Right forelimb (tissue), 1 donor: Measurements from ENCODE around the gene CDON.
A peak's percentile ranks its signal among the peaks of the same experiment; 100 is the strongest.

Experiments
- DNase-seq: peaks from one replicate; pipeline ENCODE4 v3.0.0-alpha.2; 2018

The CDON gene

DNA sequence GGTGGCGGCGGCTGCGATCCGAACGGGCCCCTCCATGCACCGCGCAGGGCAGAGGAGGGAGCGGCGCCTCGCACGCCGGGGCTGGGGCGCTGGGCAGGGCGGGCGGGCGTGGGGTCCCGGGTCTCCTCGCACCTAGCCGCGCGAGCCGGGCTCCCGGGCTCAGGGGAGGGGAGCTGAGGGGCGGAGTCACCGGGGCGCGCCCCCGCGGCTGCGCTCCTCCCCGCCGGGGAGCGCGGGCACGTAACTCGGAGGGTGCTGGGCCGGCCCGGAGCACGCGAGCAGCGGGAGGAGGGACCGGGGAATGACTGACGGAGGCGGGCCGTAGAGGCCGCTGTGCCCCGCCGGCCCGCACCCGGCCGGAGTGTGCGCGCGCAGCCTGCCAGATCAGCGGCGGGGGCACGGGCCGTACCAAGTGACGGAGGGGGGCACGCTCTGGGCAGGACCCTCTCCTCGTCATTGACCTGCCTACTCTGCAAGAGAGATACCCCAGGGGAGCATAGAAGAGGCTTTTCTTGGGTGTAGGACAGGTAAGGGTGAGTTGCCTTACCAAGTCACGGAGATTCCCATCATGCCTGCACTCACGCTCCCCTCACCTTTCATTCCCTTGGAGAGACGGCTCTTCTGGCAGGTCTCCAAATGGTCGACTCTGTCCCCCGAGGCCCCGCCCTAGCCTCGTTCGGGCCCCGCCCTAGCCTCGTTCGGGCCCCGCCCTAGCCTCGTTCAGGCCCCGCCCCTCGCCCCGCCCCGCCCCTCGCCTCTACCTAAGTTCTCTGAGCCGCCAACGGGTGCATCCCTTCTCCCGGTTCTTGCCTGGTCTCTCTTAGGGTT, at the start of gene CDON:
Gene CDON (minus strand): TSS at position 188 of the 828 bp plus-strand sequence. CDS start 39,390 bp downstream, outside the sequence.
- peak; percentile 96 for DNase-seq

DNA sequence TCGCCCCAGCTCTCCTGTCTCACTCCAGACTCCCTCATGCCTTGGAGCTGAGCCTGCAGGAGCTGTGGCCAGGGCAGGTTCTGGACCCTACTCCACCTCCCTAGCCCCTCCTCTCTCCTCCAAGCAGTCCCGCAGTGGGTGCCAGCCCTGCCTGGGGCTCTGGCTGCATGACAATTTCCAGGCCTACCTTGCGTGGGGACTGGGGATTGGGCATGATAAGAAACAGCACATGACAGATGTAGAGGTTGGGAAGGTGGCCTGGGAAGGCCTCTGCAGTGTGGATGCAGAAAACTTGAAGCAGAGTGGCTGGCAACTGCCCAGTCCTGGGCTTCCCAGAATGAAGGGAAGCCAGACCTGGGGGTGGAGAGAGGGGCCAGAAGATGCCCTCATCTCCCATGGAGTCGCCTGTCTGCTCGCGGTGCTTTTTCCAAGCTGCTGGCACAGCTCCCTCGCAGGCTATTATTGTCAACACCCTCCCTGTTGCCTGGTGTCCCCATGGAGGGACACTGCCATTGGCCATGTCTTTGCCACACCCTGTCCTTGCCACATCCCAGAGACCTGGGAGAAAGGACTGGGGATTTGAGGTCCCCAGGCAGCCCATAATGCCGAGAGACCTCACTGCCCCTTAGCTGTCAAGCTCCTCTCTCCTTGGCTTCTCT, 48.9 kb upstream of the CDON start:
- no peak for DNase-seq

DNA sequence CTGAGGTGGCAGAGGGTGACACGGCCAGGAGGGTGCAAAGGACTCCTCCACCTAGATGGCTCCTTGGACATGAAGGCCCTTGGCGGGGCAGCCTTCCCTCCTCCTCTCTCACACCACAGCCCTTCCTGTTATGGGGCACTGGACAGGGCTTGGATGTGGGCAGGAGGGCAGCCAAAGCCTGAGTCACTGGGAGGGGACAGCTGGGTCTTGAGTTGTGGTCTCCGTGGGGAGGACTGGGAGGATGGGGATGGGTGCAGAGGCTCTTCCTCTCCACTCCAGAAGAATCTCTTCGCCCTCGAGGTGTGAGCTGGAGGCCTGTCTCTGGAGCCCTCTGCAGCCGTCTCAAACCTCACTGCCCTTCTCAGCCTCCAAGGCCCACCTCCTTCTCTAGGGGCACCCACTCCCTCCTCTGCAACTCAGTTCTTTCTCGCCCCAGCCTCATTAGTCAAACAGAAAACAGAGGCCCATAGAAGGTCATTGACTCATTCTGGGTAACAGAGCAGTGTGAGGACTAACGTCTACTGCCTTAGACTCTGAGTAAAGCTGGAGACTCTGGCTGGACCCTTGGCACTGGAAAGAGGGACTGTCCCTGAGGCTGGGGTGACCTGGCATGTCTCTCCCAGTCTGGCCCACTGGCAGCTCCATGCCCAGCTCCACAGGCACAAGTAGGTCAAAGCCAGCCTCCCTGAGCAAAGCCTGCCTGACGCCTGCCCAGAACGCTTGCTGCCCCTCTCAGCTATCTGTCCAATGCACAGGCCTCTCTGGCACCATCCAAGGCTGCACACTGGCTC, 47.5 kb upstream of the CDON start:
- no peak for DNase-seq

DNA sequence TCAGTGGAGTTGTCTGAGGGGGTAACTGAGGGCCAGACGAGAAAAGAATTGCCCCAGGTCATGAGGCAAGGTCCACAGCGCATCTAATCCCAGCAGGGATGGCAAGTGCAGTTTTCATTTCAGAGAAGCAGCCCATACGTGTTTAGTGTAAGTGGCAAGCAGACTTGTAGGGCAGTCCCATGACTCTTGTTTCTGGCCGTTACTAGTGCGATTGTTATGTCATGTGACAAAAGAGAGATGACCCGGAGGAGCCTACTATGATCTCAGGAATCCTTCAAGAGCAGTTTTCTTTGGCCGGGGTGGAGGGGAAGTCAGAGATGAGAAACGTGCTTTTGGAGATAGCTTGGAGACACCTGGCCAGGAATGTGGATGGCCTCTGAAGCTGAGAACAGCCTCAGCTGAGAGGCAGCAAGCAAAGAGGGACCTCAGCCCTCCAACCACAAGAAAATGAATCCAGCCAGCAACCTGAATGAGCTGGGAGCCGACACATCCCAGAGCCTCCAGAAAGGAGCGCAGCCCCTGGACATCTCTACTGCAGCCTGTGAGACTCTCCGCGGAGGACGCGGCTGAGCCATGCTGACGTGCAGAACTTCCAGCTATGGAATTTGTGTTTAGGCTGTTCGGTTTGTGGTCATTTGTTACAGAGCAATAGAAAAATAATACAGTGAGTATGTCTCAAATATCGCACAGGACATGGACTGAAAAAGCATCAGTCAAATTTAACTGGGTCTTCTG, 44.1 kb upstream of the CDON start:
- DNase-seq = no peak

DNA sequence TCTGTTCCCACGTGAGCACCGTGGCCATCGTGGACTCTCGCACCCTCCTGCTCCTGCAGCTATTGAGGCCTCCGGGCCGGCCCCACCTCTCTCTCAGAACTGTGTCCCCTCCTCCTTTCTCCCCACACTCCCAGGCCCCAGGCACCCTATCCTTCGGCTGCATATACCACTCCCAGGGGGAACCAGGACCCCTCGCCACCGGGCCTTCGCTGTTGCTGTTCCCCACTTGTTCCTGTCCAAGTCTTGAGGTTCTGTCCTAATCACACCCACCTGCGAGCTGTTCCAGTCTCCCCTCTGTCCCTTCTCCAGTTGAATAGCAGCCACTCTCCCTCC, 43.0 kb upstream of the CDON start:
- DNase-seq = no peak

DNA sequence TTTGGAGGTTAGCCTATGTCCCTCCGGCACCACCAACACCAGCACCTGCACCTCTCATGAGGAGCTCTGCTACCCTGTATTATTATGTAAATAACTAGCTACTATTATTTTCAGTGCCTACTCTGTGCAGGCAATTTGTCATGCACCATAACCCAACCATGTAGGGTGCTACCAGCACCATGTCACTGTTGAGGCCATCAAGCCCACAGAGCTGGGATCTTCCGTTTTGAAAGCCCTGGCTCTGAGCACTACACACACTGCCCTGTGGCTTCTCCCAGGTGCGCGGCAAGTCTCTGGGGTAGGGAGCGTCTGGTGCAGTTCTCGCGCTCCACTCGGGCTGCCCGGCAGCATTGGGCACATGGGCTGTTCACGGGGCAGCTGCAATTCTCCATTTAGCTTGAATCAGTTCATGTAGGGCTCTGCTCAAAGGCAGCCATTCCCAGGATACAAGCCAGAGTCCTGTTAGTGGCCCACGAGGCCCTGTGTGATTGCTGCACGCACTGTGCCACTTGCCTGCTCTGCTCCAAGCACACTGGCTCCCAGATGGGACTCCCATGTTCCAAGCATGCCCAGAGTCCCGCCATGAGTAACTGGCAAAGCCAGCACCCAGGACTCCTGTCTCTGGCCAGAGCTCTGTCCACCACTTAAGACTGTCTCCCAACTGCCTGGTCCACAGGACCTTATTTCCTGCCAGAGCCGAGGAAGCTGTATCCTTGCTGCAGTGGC, 42.5 kb upstream of the CDON start:
- no peak for DNase-seq

DNA sequence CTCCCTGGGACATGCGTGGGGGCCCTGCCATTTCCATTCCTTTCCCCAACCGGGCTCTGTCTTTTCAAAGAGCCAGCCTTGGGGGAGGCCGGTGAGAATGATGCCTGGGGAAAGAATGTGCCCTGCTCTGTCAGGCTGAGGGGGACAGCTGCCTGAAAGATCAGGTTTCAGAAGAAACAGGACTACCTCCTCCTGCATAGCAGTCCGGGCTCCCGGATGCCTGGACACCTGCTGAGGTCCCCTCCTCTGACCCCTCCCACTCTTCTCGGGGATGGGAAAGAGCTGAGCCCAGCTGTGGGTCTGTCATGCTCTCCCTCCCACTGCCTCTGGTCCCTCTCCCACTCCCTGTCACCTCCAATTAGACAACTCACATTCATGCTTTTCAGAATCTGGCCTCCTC, 41.8 kb upstream of the CDON start:
- DNase-seq = no peak

DNA sequence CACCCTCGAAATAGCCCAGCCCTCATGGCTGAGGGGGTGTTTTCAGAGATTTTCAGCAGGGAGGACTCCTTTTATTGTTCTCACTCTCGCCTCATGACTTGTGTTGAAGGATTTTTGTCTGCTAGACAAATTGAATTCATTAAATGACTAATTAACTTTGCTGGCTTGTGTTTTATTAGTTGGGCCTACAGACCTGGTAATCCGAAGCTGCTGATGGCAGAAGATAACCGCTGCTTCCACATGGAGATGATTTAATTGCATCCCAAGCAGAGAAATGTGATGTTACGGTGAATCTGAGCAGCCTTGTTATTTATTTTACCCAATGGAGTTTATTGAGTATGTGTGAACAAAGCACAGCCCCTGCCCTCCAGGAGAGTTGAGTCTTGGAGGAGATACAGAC, 40.5 kb upstream of the CDON start:
- DNase-seq = no peak

GRCh38 chr11:126102436-126102981, 39.8 kb upstream of the CDON start:
- DNase-seq = no peak

DNA sequence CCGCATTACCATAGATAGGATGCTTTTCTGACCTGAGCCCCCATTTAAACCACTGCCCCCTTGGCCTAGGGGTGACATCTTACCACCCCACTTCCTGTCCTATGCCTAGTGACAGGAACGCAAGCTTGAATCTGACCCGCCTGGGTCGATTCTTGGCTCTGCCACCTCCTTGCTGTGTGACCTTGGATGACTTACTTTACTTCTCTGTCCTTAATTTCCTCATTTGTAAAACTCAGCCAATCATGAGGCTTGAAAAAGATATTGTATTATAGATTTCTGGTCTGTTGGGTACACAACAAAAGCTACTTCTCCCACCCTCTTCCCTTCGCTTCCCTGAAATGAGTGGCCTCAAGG, 39.2 kb upstream of the CDON start:
- no peak for DNase-seq

DNA sequence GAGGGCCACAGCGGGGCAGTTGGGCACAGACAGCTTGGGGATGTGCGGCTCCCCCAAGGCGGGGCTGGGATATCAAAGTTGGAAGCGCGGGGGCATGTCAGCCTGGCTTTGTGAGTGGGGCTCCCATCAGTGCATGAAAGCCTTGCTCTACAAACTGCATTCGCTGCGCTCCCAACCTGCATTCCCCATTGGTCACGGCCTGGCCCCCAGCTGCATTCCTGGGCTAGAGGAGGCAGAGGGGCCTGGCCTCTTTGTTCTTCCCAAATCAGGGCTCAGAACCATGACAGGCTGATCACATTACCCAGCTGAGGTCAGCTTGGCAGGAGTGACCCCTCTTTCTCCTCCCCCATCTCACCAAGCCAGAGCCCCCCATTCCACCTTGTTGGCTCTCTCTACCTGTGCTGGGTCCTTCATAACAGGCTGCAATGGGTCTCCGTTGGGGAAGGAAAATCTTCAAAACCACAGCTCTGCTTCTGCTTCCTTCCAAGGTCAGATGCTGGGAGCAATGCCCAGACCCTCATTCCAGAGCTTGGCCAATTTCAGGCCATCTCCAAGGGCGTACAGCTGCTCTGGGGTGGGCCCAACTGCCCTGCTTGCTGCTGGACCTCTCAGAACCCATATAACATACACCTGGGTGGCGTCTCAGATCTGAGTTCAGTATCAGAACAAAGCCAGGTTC, 38.7 kb upstream of the CDON start:
- DNase-seq = no peak

DNA sequence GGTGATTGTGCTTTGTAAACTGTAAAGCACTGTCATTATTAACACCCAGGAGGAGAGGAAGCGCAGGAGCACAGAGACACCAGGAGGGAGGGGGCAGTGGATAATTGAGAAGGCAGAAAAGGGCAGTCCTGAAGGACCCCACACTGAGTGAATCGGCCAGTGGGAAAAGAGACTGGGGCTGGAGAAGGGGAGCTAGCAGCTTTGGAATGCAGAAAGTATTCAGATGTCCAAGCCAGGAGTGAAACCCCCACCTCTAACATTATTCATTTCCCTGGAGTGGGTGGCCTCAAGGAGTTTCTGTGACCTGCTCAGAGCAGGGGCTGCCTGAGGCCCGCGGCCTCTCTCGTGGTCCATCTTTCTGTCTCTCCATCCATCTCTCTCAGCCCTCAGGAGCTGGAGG, 38.0 kb upstream of the CDON start:
- no peak for DNase-seq

DNA sequence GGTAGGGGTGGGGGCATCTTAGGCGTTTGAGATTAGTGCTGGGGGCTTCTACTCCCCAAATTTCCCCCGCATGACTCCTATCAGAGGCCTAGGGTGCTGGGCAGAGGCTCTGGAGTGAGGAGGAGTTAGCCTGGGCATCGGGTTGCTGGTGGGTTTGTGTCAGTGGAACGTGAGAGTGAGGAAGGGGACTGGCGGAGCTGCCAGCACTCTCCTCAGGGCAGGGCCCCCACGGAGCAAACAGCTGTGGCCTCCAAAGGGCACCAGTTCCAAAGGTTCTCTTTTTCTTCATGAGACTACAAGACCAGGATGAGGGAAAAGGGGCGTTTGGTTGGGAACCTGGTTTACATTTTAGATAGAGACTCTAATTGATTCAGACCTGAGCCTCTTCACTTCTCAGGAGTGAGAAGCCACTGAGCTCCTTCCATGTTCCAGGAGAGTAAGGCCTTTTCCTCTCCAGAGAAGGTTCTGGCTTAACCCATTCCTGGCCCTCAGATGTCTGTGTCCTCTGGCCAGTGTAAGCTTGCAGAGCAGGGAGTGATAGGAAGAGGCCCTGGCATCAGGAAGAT, 35.6 kb upstream of the CDON start:
- no peak for DNase-seq

DNA sequence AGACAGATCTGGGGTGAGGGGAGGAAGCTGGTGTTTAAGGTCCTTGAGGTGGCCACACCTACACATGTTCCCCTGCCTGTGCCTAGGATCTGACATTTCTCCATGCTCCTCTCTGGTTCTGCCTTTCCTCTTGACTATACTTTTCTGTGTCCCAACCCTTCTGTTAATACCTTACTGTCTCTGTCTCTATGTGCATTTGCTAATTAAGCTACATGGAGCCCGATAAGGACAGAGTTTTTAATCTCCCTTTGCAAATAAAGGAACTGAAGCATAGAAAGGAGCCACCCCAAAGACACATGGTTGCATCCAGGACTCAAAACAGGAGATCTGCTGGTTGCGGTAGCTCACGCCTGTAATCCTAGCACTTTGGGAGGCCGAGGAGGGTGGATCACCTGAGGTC, 33.1 kb upstream of the CDON start:
- no peak for DNase-seq

GRCh38 chr11:126090452-126090851, 27.8 kb upstream of the CDON start:
- no peak for DNase-seq

DNA sequence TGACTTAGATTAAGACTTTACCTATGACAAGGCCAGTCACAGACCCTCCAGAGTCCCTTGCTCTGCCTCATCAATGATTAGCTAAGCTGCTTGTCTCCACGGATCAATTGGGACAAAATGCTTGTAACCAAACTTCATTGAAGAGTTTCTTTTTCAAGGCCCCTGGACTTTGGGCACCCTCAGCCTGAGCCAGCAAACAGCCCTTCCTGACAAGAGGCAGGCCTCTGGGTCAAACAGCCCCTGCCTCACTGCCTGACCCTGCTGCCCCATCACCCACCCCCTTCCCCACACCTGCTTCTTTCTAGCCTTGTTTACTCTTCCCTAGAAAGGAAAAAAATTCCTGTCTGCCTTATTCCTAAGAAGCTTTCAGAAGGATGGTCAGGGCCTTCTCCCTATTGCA, 26.3 kb upstream of the CDON start:
- DNase-seq = no peak

DNA sequence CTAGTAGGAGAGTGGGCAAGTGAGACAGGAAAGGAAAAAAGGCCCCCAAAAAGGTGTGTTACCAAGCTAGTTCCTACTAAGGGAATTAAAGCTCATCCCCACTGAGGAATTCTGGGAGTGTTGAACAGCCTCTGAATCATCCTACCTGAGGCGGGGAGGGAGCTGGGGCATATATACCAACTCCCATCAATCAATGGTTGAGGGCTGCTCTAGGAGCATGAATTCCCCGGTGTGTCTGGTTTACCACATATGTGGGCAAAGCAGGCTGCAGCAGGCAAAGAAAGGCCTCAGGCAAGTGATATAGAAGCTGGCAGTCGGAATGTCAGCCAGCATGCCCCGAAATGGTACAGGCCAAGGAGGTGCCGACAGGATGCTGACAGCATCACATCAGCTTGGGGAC, 23.6 kb upstream of the CDON start:
- no peak for DNase-seq

DNA sequence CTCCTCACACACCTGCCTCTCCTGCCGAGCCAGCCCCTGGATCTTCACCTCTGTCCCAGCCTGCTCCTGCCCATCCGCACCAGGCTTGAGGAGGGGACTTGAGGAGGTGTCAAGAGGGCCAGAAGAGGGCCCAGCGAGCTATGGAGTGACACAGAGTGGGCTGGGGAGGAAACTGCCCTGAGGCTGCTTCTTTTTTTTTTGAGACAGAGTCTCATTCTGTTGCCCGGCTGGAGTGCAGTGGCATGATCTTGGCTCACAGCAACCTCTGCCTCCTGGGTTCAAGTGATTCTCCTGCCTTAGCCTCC, 21.9 kb upstream of the CDON start:
- no peak for DNase-seq

- no peak for DNase-seq
Observed at GRCh38 chr11:126083829-126084607, 21.4 kb upstream of the CDON start.

DNA sequence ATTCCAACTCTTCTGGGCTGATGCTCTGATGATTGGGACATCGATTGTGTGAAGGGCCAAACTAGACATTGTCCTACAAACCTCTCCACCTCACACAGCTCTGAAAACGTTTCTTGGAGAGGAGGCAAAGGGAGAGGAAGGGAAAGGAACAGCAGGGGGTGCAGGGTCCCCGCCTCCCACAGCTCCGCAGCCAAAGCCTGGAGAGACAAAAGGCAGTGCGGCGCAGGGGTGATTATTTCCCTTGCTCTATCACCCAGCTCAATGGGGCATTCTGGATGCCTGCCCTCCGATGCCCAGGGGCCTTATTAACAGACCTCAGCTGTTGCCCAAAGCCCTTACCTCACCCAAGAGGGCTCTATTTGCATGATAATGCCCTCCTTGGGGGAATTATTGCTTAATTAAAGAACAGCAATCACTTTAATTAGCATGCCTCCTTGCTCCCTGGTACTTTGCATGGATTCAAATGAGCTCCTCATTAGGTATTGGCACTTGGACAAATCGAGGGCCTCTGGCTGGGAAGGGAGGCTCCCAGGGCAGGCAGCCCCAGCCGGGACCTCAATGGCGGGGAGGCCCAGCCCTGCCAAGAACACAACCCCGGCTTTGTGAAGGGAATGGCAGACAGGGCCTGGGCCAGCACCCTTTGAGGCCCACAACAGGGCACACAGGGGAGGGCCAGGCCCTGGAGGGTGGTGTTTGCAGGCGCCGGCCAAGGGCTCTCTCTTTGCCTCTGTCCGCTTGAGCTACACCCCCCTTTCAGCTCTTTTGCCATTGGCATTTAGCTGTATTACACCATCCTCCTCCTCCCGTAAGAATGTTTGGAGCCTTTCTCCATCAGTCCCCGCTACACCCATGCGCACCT, 19.8 kb upstream of the CDON start:
- DNase-seq = no peak
